A673 (cell line): ENCODE results near the gene SUGP2. TPM values are rescaled to one million over a fixed set of nuclear protein-coding genes. Genes with fewer than 3 reads are reported as not detected.
A peak's percentile ranks its signal among the peaks of the same experiment; 100 is the strongest.

ENCODE experiments used
- BruUV-seq: library from RNA; stranded (reverse); fragments of 400-500 nt; replicated peaks from 2 replicates; lab custom pipeline; 2021; lab: Mats Ljungman, UMichigan
- CTCF ChIA-PET: fragments of 300-600 bp; sonication (Branson Sonifier 250); formaldehyde crosslinking; loops from one replicate; lab custom pipeline; 2022; ENCODE audit warnings: antibody characterized with exemption; lab: Charles Lee
- POLR2A ChIA-PET: fragments of 300-600 bp; sonication (Branson Sonifier 250); formaldehyde crosslinking; loops from one replicate; lab custom pipeline; 2022; ENCODE audit warnings: antibody characterized with exemption; ENCODE audit not compliant: low non-redundant PET; lab: Charles Lee
- DNase-seq: peaks from one replicate; pipeline ENCODE4 v3.0.0-alpha.2; 2015; ENCODE audit warnings: low spot score
- H3K27ac ChIP-seq: fragments of 200-600 bp; sonication (generic); 2 replicates; pipeline ENCODE4 v1.5.1; 2016; ENCODE audit warnings: mixed run types, low read depth, mild to moderate bottlenecking, mixed read lengths, antibody characterized with exemption, low read length; ENCODE audit not compliant: poor library complexity, severe bottlenecking
- H3K27me3 ChIP-seq: fragments of 200-600 bp; sonication (generic); replicated peaks from 2 replicates; pipeline ENCODE4 v1.6.1; 2017; ENCODE audit warnings: mixed run types, low read depth, mild to moderate bottlenecking, mixed read lengths, antibody characterized with exemption, low read length; ENCODE audit not compliant: insufficient read depth, poor library complexity
- H3K36me3 ChIP-seq: fragments of 200-600 bp; sonication (generic); 2 replicates; pipeline ENCODE4 v1.6.1; 2016; ENCODE audit warnings: mixed run types, mild to moderate bottlenecking, mixed read lengths, antibody characterized with exemption, low read length; ENCODE audit not compliant: insufficient read depth, poor library complexity, severe bottlenecking
- H3K4me1 ChIP-seq: fragments of 200-600 bp; sonication (generic); 2 replicates; pipeline ENCODE4 v1.6.1; 2017; ENCODE audit warnings: mixed run types, mild to moderate bottlenecking, mixed read lengths, antibody characterized with exemption, low read length; ENCODE audit not compliant: insufficient read depth, poor library complexity, severe bottlenecking
- H3K4me3 ChIP-seq: fragments of 200-600 bp; sonication (generic); 2 replicates; pipeline ENCODE4 v1.5.1; 2016; ENCODE audit warnings: low read depth, mixed run types, mild to moderate bottlenecking, mixed read lengths, low read length; ENCODE audit not compliant: poor library complexity, severe bottlenecking
- H3K9me3 ChIP-seq: fragments of 200-600 bp; sonication (generic); 2 replicates; pipeline ENCODE4 v1.6.1; 2016; ENCODE audit warnings: mixed run types, low read depth, mild to moderate bottlenecking, mixed read lengths, antibody characterized with exemption, low read length; ENCODE audit not compliant: poor library complexity, severe bottlenecking
- CTCF ChIP-seq: fragments of 300-800, 200-600 bp; sonication (generic); conservative IDR thresholded peaks from 2 replicates; pipeline ENCODE4 v1.5.1; 2017; ENCODE audit warnings: low read depth, mild to moderate bottlenecking, antibody characterized with exemption, low read length, moderate library complexity, mixed read lengths
- EZH2 ChIP-seq: fragments of 200-600 bp; sonication (generic); IDR thresholded peaks from 2 replicates; pipeline ENCODE4 v1.6.1; 2017; ENCODE audit warnings: borderline replicate concordance, low read depth, mild to moderate bottlenecking, mixed read lengths, antibody characterized with exemption, low read length; ENCODE audit not compliant: poor library complexity, severe bottlenecking
- intact Hi-C: fragments of 100-400 bp; cut with micrococcal nuclease; formaldehyde crosslinking; loops from one replicate; pipeline ENCODE4 v1.10.0; 2022; ENCODE audit not compliant: unreplicated experiment
- total RNA-seq: library from RNA; stranded (reverse); gene quantifications from 2 replicates; pipeline ENCODE4 v1.2.3, GENCODE V29; 2021

The SUGP2 gene
- total RNA-seq, 1 experiment from 2014 or later = 120 TPM

DNA sequence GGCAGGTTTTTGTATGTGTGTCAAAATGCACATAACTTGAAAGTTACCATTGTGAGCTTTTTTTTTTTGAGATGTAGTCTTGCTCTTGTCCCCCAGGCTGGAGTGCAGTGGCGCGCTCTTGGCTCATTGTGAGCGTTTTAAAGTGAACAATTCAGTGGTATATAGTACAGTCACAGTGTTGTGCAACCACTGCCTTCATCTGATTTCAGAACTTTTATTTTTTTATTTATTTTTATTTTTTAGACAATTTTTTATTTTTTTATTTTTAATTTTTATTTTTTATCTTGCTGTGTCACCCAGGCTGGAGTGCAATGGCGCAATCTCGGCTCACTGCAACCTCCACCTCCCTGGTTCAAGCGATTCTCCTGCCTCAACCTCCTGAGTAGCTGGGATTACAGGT is 45.5 kb upstream of the SUGP2 start:
- POLR2A ChIA-PET = no interaction called here
- H3K4me1 ChIP-seq = peaks cover 16% of the 10 kb centered on the region
- no peaks in the 10 kb centered on the region for H3K36me3 ChIP-seq
- no peaks in the 10 kb centered on the region for H3K27me3 ChIP-seq
- intact Hi-C loops = no loop called here
- H3K9me3 ChIP-seq = no peaks in the 10 kb centered on the region
- CTCF ChIA-PET = no interaction called here
- BruUV-seq = no TSS peak
- no peak for DNase-seq
- TF ChIP-seq CTCF (no peak), EZH2 (no peak)
- H3K4me3 ChIP-seq = no peak overlapping the region
- no peak overlapping the region for H3K27ac ChIP-seq

GRCh38 chr19:19077103-19077502 is 43.8 kb upstream of the SUGP2 start:
- Histone ChIP-seq H3K4me1 (peaks cover 20% of the 10 kb centered on the region), H3K27ac (no peak overlapping the region), H3K4me3 (no peak overlapping the region), H3K9me3 (no peaks in the 10 kb centered on the region), H3K27me3 (no peaks in the 10 kb centered on the region), H3K36me3 (no peaks in the 10 kb centered on the region)
- peak; percentile 48 for DNase-seq
- ChIA-PET CTCF (no interaction called here), POLR2A (no interaction called here)
- intact Hi-C loops = no loop called here
- no TSS peak for BruUV-seq
- no peak for TF ChIP-seq CTCF
- no peak for TF ChIP-seq EZH2

DNA sequence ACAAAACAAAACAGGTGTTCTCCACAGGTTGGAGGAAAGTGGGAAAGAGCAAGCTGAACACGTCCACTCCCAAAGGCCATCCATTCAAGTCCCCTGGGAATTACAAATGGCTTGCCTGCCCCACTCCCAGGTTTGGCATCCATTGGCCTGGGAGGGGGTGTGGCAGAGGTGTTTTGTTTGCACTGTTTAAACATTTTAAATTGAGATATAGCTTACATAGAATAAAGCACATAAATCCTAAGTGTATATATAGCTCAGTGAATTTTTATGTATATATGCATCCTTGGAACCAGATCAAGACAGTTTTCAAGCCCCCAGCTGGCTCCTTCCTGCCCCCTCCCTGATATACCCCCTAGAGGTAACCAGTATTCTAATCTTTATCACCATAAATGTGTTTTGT is 43.2 kb upstream of the SUGP2 start:
- H3K9me3 ChIP-seq = no peaks in the 10 kb centered on the region
- no peak overlapping the region for H3K4me3 ChIP-seq
- no peak for DNase-seq
- intact Hi-C loops = no loop called here
- TF ChIP-seq EZH2 (no peak), CTCF (no peak)
- H3K27me3 ChIP-seq = no peaks in the 10 kb centered on the region
- BruUV-seq = no TSS peak
- CTCF ChIA-PET = no interaction called here
- peaks cover 20% of the 10 kb centered on the region for H3K4me1 ChIP-seq
- no peaks in the 10 kb centered on the region for H3K36me3 ChIP-seq
- POLR2A ChIA-PET = no interaction called here
- no peak overlapping the region for H3K27ac ChIP-seq
